Duodenal mucosa (tissue), 2 donors: ENCODE data around the gene MORC3.
"Not testable (repeated sequence)": the region's sequence is repeated elsewhere in the genome, so short reads cannot be mapped to it uniquely, and the experiment has no call there.

Experiments used
- H3K27ac ChIP-seq: one replicate; pipeline ENCODE4 v1.7.0; 2013; ENCODE audit warnings: low read depth, low read length
- H3K27me3 ChIP-seq, 2 donors: one replicate each; pipeline ENCODE4 v1.7.0; 2013; ENCODE audit warnings: low read length in 2 of 2, control low read depth in 1 of 2; ENCODE audit not compliant: insufficient read depth in 2 of 2, control insufficient read depth in 1 of 2
- H3K36me3 ChIP-seq, 2 donors: one replicate each; pipeline ENCODE4 v1.7.0; 2013; ENCODE audit warnings: low read length in 2 of 2, control low read depth in 1 of 2; ENCODE audit not compliant: insufficient read depth in 2 of 2, control insufficient read depth in 1 of 2
- H3K4me1 ChIP-seq, 2 donors: one replicate each; pipeline ENCODE4 v1.7.0; 2013; ENCODE audit warnings: low read length in 2 of 2, control low read depth in 1 of 2; ENCODE audit not compliant: insufficient read depth in 2 of 2, control insufficient read depth in 1 of 2
- H3K4me3 ChIP-seq, 2 donors: one replicate each; pipeline ENCODE4 v1.7.0; 2013; ENCODE audit warnings: low read length in 2 of 2, low read depth in 1 of 2
- H3K9ac ChIP-seq, 2 donors: one replicate each; pipeline ENCODE4 v1.7.0; 2013; ENCODE audit warnings: low read length in 2 of 2, low read depth in 1 of 2
- H3K9me3 ChIP-seq, 2 donors: one replicate each; pipeline ENCODE4 v1.7.0; 2013; ENCODE audit warnings: low read length in 2 of 2, control low read depth in 1 of 2; ENCODE audit not compliant: control insufficient read depth in 1 of 2

MORC3 gene

DNA sequence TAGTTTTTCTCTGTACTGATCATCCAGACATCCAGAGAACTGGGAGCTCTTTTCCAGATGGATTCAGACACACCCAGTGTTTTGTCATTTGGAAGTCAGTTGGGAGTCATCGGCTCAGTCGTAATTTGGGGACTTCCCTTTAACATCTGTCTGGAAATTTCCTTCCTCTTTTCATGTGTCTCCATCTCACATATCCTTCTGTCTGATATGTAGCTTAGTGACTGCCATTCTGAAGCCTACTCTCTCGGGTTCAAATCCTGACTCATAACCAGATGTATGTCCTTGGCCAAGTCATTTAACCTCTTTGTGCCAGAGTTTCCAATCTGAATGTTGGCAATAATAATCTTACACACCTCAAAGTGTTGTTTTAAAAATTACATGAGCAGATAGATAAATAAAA is 3.0 kb downstream of the MORC3 start:
- peaks cover 13 to 20% of the 10 kb centered on the region in 2 donors for H3K4me1 ChIP-seq
- no peak overlapping the region for H3K4me3 ChIP-seq
- no peaks in the 10 kb centered on the region for H3K9me3 ChIP-seq
- H3K9ac ChIP-seq = no peak overlapping the region
- peaks cover 0 to 11% of the 10 kb centered on the region in 2 donors for H3K36me3 ChIP-seq
- no peak overlapping the region for H3K27ac ChIP-seq
- H3K27me3 ChIP-seq = no peaks in the 10 kb centered on the region

- Histone ChIP-seq H3K36me3 (peaks cover 0 to 11% of the 10 kb centered on the region in 2 donors), H3K4me3 (no peak overlapping the region), H3K27me3 (no peaks in the 10 kb centered on the region), H3K9ac (no peak overlapping the region), H3K4me1 (peaks cover 17 to 22% of the 10 kb centered on the region in 2 donors), H3K27ac (no peak overlapping the region), H3K9me3 (no peaks in the 10 kb centered on the region)
Measured at GRCh38 chr21:36325373-36326010, 5.5 kb downstream of the MORC3 start.

DNA sequence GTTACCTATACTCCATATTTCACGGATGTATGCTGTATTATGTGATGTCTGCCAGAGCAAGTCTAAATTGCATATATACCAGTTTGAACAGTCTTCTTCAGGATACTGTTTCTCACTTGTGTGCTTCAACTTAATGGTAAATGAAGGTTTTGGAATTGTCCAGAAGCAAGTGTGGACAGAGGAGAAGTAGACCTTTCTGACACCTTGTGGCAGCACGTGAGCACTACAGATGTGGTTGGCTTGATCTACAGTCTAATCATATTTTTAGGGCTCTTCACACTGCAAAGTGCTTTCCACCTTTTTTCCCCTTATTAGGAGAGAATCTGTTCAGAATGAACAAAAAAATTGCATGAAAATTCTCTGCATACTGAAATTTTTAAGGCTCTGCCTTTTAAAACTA is 10.9 kb downstream of the MORC3 start:
- Histone ChIP-seq H3K4me1 (peaks cover 5 to 17% of the 10 kb centered on the region in 2 donors), H3K9me3 (no peaks in the 10 kb centered on the region), H3K27me3 (no peaks in the 10 kb centered on the region), H3K9ac (no peak overlapping the region), H3K4me3 (no peak overlapping the region), H3K36me3 (peaks cover 5 to 10% of the 10 kb centered on the region in 2 donors), H3K27ac (no peak overlapping the region)

GRCh38 chr21:36337099-36337509 is 17.1 kb downstream of the MORC3 start:
- Histone ChIP-seq H3K36me3 (peaks cover 32 to 60% of the 10 kb centered on the region in 2 donors), H3K4me3 (no peak overlapping the region), H3K27ac (no peak overlapping the region), H3K4me1 (no peaks in the 10 kb centered on the region), H3K9me3 (no peaks in the 10 kb centered on the region), H3K9ac (no peak overlapping the region), H3K27me3 (no peaks in the 10 kb centered on the region)

DNA sequence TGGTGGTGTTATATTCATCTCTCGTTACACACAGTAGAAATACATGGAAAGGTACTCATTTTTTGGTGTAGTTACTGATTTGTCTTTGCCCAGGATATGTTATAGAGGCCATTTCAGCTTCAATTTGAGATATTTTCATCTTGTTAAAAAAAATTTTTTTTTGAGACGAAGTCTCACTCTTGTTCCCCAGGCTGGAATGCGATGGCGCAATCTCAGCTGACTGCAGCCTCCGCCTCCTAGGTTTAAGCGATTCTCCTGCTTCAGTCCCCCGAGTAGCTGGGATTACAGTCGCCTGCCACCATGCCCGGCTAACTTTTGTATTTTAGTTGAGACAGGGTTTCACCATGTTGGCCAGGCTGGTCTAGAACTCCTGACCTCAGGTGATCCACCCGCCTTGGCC is 19.0 kb downstream of the MORC3 start:
- H3K4me1 ChIP-seq = no peaks in the 10 kb centered on the region
- H3K4me3 ChIP-seq = no peak overlapping the region
- H3K9ac ChIP-seq = no peak overlapping the region
- peaks cover 32 to 71% of the 10 kb centered on the region in 2 donors for H3K36me3 ChIP-seq
- no peak overlapping the region for H3K27ac ChIP-seq
- no peaks in the 10 kb centered on the region for H3K9me3 ChIP-seq
- no peaks in the 10 kb centered on the region for H3K27me3 ChIP-seq

DNA sequence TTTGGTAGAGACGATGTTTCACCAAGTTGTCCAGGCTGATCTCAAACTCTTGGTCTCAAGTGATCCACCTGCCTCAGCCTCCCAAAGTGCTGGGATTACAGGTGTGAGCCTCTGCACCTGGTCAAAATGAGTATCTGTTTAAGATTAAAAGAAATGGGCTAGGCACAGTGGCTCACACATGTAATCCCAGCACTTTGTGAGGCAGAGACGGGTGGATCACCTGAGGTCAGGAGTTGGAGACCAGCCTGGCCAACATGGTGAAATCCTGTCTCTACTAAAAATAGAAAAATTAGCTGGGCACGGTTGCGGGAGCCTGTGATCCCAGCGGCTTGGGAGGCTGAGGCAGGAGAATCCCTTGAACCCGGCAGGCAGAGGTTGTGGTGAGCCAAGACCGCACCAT is 22.6 kb downstream of the MORC3 start:
- not testable (repeated sequence) for H3K4me3 ChIP-seq, H3K27me3 ChIP-seq, H3K9me3 ChIP-seq, H3K27ac ChIP-seq, H3K4me1 ChIP-seq, H3K9ac ChIP-seq
- H3K36me3 ChIP-seq = peaks cover 30 to 86% of the 10 kb centered on the region in 2 donors

- no peaks in the 10 kb centered on the region for H3K27me3 ChIP-seq
- no peak overlapping the region for H3K9ac ChIP-seq
- H3K27ac ChIP-seq = no peak overlapping the region
- peaks cover 26 to 82% of the 10 kb centered on the region in 2 donors for H3K36me3 ChIP-seq
- H3K9me3 ChIP-seq = no peaks in the 10 kb centered on the region
- no peak overlapping the region for H3K4me3 ChIP-seq
- no peaks in the 10 kb centered on the region for H3K4me1 ChIP-seq
Measured at GRCh38 chr21:36344931-36345330, 24.9 kb downstream of the MORC3 start.

DNA sequence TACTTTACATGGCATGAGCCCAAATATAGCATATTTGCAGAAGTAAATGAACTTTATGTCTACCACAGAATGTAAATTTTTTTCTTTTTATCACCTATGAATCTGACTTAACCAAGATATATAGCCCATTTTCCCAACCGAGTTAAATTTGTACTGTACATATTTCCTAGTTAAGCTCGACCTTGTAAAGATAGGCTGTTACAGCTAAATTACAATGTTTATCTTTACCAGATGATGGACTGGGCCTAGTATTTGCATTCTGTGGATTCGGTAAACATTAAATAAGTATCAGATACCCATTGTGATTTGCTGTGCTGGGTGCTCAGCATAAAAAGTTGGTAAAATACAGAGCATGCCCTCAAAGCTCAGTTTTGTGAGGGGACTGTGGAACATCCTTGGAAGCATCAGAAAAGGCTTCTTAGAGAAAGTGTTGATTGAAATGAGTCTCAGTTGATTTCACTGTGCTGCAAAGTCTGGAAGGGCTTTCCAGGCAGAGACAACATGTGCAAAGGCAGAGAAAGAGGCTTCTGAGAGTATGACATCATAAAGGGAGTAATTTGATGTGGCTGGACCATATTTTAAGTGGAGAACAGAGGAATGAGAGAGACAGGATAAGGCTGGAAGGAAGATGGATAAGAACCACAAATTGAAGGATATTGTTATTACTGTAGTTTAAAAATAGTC is 27.4 kb downstream of the MORC3 start:
- no peaks in the 10 kb centered on the region for H3K27me3 ChIP-seq
- H3K4me1 ChIP-seq = no peaks in the 10 kb centered on the region
- H3K4me3 ChIP-seq = no peak overlapping the region
- no peak overlapping the region for H3K9ac ChIP-seq
- H3K27ac ChIP-seq = no peak overlapping the region
- H3K9me3 ChIP-seq = no peaks in the 10 kb centered on the region
- peaks cover 21 to 81% of the 10 kb centered on the region in 2 donors for H3K36me3 ChIP-seq

DNA sequence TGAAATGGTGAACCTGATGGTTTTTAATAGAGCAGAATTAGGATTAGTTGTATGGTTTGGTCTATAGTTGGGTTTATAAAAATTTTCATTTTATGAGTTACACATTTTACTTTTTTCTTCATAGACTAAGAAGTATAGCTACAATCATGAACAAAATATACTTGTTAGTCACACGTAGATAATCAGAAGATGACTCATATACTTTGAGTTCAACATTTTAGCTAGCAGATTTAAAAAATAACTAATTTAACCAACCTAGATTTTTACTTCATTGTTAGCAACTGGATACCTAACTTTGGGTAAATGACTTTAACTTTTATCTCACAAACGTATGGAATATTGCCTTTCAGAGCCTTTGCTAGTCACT is 27.9 kb downstream of the MORC3 start:
- Histone ChIP-seq H3K4me3 (no peak overlapping the region), H3K36me3 (peaks cover 23 to 81% of the 10 kb centered on the region in 2 donors), H3K4me1 (no peaks in the 10 kb centered on the region)

DNA sequence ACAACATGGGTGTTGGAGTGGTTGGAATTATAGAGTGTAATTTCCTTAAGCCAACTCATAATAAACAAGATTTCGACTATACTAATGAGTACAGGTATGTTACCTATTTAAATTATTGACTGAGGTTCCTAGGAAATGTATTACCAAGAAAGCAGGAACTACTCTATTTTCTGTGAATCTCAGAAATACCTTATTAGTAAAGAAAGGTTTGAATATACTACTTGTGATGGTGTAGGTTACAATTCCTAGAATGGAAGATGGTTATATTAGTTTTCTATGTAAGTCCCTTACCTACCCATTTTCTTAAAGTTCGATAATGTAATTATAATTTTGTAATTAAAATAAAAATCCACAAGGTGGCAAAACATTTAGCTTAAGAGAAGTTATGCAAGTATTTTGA is 29.3 kb downstream of the MORC3 start:
- H3K27me3 ChIP-seq = no peaks in the 10 kb centered on the region
- no peaks in the 10 kb centered on the region for H3K9me3 ChIP-seq
- H3K4me3 ChIP-seq = no peak overlapping the region
- peaks cover 23 to 75% of the 10 kb centered on the region in 2 donors for H3K36me3 ChIP-seq
- H3K4me1 ChIP-seq = no peaks in the 10 kb centered on the region
- H3K27ac ChIP-seq = no peak overlapping the region
- H3K9ac ChIP-seq = no peak overlapping the region

More for the DNA sequence above, 27.9 kb downstream of the MORC3 start:
- Histone ChIP-seq H3K27me3 (no peaks in the 10 kb centered on the region), H3K9ac (no peak overlapping the region), H3K27ac (no peak overlapping the region), H3K9me3 (no peaks in the 10 kb centered on the region)
